HG02981 (cell line): ENCODE data around the gene USP13.
"Not testable (repeated sequence)": the region's sequence is repeated elsewhere in the genome, so short reads cannot be mapped to it uniquely, and the experiment has no call there.

Experiments
- ATAC-seq: cut with Tn5 transposase; IDR thresholded peaks from one replicate; pipeline ENCODE4 v1.9.1; 2021; ENCODE audit warnings: mild to moderate bottlenecking, moderate library complexity; ENCODE audit not compliant: unreplicated experiment

Gene USP13

DNA sequence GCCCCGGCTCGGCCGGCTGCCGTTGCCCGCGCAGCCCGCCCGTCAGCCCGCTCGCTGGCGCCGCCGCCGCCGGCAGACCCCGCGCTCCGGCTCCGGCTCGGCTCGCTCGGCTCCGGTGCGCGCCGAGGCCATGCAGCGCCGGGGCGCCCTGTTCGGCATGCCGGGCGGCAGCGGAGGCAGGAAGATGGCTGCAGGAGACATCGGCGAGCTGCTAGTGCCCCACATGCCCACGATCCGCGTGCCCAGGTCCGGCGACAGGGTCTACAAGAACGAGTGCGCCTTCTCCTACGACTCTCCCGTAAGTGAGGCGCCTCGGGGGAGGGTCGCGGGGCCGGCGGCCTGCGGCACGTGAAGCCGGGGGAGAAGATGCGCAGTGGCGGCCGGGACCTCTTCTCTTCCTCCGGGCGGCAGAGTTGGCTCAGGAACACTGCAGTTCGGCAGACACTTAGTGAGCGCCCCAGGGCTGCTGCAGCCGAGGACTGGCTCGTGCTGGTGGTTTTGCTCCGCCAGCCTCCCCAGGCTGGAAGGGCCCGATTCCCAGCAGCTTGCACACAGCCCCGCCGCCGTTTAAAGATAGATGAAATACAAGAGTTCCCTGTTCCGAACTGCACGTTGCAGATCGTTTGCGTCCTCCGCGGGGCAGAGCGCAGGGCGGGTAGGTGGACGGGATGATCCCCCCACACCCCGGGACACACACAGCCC is 407 bp downstream of the USP13 start:
- ATAC-seq: peak; percentile 55

- no peak for ATAC-seq
Measured at GRCh38 chr3:179655236-179655635, 2.4 kb downstream of the USP13 start.

- no peak for ATAC-seq
Measured at GRCh38 chr3:179658606-179659005, 5.8 kb downstream of the USP13 start.

GRCh38 chr3:179660872-179661271 is 8.0 kb downstream of the USP13 start:
- no peak for ATAC-seq

DNA sequence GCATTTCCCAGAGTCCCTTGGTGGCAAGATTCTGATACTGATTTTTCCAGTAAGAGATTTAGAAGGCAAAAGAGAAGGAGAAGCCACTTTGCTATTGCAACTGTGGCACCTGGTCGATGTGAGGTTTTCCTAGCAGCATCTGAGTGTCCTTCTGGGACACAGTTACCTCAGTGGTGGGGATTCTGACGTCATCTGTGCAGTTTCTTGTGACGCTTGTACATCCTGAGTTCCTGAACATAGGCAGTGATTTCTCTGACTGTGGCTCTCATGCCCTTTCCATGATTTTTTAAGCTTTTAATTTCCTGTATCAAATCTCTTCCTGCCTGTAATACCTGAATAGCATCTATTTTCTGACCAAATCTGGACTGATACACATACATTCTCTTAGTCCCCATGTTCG is 8.9 kb downstream of the USP13 start:
- ATAC-seq: no peak

DNA sequence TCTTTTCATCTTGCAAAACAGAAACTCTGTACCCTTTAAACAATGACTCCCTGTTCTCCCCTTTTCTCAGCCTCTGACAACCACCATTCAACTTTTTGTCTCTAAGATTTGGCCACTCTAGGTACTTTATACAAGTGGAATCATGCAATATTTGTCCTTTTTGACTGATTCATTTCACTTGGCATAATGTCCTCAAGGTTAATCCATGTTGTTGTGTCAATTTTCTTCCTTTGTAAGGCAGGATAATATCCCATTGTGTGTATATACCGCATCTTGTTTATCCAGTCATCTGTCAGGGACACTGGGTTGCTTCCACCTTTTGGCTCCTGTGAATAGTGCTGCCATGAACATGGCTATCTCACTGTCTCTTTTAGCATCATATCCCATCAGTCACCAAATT is 10.3 kb downstream of the USP13 start:
- no peak for ATAC-seq

- ATAC-seq: no peak
Measured at GRCh38 chr3:179666030-179666429, 13.2 kb downstream of the USP13 start.

- no peak for ATAC-seq
Measured at GRCh38 chr3:179666436-179667035, 13.7 kb downstream of the USP13 start.

- ATAC-seq: no peak
Measured at GRCh38 chr3:179668429-179668828, 15.6 kb downstream of the USP13 start.

- ATAC-seq: no peak
Measured at GRCh38 chr3:179670311-179670710, 17.5 kb downstream of the USP13 start.

DNA sequence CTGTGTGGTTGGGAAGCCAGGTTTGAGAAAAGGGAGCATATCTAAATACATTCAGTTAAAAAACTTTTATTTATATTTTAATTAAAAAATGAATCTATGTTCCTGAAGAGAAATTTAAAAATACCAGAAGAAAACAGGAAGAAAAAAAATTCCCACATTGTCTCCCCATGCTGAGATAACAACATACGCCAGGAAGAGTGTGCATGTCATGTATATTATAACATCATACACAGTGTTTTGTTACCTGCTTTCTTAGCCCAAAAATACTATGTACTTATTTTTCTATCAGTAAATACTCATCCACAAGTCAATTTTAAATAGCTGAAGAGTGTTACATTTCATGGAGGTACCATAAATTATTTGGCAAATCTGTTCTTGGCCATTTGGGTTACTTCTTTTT is 18.5 kb downstream of the USP13 start:
- no peak for ATAC-seq

DNA sequence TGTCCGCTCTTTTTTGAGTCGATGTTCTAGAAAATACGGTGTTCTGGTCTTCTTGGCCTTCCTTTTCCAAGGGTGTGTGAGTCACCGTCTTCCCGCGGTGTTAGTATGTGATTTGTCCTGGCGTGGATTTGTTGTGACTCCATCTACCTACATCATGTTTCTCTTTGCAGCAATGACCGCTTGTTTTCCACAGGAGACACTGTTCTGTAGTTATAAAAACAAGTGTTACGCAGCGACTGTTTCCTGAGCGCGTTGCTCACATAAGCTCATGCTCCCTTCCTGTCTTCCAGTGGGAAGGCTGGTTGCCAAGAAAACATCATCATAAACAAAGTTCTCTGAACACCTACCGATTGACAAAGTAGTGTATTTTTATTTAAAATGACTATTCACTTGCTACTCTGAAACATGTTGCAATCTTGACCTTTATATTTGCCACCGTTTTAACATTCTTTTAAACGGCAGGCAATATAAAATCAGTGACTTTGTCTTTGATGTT is 19.0 kb downstream of the USP13 start:
- ATAC-seq: no peak

- no peak for ATAC-seq
Measured at GRCh38 chr3:179672918-179673317, 20.1 kb downstream of the USP13 start.

- no peak for ATAC-seq
Measured at GRCh38 chr3:179673523-179673922, 20.7 kb downstream of the USP13 start.

DNA sequence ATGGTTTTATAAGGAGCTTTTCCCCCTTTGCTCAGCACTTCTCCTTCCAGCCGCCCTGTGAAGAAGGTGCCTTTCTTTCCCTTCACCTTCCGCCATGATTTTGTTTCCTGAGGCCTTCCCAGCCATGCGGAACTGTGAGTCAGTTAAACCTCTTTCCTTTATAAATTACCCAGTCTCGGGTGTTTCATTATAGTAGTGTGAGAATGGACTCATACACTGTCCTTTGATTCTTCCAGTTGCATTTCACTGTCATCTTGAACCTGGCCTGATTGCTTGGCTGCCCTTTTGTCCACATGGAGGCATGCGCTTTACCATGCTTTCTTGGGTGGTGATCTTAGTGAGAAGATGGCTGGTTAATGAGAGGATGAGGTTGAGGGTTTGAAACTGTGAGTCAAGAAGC is 23.2 kb downstream of the USP13 start:
- ATAC-seq: no peak

- no peak for ATAC-seq
Measured at GRCh38 chr3:179677884-179678283, 25.0 kb downstream of the USP13 start.

DNA sequence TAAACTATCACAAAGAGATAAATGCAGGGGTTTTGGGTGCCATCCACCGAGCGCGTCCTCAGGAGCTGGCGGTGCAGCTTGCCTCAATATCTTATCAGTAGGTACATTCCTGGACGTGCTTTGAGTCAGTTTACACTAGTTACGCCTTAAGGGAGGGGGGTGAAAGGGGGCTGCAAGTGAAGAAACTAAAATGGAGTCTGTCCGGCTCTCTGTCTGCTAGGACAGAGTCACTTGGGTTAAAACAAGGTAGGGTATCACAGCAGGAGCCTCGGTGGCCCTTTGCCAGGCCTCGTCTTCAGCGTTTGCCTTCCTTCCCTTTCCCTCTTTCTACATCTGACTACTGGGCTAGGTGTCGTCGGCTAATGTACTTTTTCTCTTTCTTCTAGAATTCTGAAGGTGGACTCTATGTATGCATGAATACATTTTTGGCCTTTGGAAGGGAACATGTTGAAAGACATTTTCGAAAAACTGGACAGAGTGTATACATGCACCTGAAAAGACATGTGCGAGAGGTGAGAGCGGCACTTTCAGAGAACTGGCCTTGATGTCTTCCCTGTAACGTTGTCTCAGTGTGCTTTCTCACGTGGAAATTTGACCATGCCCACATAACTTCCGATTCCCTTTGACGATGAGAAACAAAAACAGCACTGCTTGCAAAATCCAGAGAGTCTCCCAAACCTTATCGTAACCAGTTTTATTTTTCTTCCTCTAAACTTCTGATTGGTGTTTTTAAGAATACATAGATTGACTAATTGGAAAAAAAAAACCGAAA is 28.8 kb downstream of the USP13 start:
- no peak for ATAC-seq

GRCh38 chr3:179682426-179683080 is 29.7 kb downstream of the USP13 start:
- no peak for ATAC-seq

- ATAC-seq: not testable (repeated sequence)
Measured at GRCh38 chr3:179683286-179683685, 30.4 kb downstream of the USP13 start.

- no peak for ATAC-seq
Measured at GRCh38 chr3:179687967-179688535, 35.2 kb downstream of the USP13 start.

- no peak for ATAC-seq
Measured at GRCh38 chr3:179688850-179689249, 36.0 kb downstream of the USP13 start.
